GM19351 (cell line): Measurements from ENCODE around the gene ADAMTSL1.

Source experiments
- ATAC-seq: cut with Tn5 transposase; IDR thresholded peaks from one replicate; pipeline ENCODE4 v1.9.1; 2021; ENCODE audit warnings: mild to moderate bottlenecking, moderate library complexity; ENCODE audit not compliant: unreplicated experiment

ADAMTSL1 gene

DNA sequence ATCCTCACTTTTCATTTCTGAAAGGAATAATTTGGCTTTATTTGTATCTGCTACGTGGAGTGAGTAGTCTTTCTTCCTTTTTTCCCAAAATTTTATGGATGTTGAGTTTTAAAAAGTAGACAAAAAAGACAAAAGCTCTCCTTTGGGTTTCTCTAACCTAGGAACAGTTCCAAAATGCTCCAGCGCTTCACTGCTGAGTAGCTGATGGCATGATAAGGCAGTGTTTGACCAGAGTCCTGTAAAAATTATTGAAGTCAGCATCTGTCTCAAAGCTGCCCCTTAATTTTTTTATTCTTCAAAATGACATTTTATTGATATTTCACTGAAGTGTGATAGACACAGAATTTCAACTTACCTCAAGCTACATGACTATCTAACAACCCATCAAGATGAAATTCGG is 219.0 kb downstream of the ADAMTSL1 start:
- ATAC-seq, result no peak

DNA sequence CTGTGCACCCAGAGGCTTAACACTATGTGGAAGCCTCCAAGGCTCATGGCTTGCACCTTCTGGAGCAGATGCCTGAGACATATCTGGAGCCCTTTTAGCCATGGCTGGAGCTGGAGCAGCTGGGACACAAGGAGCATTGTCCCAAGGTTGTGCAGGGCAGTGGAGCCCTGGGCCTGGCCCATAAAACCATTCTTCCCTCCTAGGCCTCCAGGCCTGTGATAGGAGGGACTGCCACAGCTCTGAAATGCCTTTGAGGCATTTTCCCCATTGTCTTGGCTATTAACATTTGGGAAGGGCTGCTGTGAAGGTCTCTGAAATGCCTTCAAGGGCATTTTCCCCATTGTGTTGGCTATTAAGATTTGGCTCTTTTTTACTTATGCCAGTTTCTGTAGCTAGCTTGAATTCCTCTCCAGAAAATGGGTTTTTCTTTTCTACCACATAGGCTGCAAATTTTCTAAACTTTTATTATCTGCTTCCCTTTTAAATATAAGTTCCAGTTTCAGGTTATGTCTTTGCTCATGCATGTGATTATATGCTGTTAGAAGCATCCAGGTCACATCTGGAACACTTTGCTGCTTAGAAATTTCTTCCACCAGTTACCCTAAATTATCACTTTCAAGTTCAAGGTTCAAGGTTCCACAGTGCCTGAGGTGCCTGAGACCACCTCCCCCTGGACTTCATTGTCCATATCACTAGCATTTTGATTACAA is 221.2 kb downstream of the ADAMTSL1 start:
- ATAC-seq, result no peak

GRCh38 chr9:18698992-18699391 is 225.0 kb downstream of the ADAMTSL1 start:
- no peak for ATAC-seq

DNA sequence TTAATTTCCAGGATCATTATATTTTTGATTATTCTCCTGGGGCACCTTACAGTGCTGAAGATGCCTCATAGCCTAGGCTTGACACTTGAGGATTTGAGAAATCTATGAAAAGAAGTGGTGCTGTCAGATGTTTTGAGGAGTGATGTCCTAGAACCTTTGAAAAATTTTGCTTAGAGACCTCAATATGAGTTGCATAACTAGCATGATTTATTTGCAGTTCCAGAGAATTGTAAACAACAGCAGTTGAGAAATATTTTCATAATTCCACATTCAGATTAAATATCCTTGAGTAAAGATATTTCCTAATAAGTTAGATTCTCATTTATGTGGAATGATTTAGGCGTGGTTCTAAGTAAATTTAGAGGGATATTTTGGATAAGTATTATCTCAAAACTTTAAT is 225.8 kb downstream of the ADAMTSL1 start:
- no peak for ATAC-seq

DNA sequence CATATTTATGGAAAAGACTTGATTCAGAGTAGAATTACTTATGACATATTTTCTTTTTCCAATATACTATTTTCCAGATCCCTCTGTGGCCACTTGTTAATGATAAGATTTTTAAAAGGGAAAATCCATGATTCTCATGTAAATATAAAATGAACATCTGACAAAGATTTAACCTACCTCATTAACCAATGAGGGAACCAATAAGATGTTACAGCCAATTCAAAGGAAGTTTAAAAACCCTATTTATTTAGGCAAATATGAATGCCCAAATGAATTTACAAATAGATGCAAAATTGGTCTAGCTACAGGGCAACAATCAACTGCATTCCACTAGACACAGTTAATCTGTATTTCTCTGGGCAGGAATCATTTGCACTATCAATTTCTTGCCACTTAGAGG is 226.8 kb downstream of the ADAMTSL1 start:
- ATAC-seq, result no peak

GRCh38 chr9:18703151-18703900 is 229.4 kb downstream of the ADAMTSL1 start:
- no peak for ATAC-seq

DNA sequence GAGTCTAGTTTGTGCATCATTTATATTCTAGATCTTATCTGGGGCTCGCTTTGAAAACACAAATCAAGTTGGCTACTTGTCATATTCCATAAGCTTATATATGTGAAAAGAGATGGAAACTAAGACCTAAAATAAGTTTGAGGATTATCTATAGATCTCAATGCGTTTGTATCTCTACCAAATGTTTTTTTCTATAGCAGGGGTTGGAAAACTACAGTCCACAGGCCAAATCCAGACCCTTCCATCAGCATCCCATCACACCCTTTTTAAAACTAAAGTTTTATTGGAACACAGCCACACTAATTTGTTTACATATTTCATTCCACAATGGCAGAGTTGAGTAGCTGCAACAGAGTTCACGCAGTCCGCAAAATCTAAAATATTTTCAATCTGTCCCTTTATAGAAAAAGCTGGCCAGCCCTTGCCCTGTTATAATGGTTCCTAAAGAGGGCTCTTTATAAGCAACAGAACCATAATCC is 230.0 kb downstream of the ADAMTSL1 start:
- no peak for ATAC-seq

DNA sequence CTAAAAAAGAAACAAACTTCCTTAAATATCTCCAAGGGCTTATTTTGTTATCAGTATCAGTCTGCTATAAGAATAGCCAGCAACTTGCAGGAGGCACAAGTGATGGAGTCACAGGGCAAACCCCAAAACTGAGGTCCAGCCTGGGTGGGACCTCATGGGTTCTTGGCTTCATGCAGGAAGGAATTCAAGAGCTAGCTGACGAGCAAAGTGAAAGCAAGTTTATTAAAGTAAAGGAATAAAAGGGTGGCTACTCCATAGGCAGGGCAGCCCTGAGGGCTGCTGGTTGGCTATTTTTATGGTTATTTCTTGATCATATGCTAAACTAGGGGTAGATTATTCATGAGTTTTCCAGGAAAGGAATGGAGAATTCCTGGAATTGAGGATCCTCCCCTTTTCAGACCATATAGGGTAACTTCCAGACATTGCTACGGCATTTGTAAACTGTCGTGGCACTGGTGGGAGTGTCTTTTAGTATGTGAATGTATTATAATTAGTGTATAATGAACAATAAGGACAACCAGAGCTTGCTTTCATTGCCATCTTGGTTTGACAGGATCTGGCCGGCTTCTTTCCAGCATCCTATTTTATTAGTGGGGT is 231.9 kb downstream of the ADAMTSL1 start:
- ATAC-seq, result no peak

DNA sequence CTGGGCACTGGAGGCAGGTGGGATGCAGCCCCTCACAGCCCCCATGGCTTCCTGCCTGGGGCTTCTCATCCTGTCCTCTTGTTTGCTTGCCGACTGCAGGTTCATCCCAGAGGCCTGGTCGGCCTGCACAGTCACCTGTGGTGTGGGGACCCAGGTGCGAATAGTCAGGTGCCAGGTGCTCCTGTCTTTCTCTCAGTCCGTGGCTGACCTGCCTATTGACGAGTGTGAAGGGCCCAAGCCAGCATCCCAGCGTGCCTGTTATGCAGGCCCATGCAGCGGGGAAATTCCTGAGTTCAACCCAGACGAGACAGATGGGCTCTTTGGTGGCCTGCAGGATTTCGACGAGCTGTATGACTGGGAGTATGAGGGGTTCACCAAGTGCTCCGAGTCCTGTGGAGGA is 232.7 kb downstream of the ADAMTSL1 start:
- ATAC-seq, result no peak

DNA sequence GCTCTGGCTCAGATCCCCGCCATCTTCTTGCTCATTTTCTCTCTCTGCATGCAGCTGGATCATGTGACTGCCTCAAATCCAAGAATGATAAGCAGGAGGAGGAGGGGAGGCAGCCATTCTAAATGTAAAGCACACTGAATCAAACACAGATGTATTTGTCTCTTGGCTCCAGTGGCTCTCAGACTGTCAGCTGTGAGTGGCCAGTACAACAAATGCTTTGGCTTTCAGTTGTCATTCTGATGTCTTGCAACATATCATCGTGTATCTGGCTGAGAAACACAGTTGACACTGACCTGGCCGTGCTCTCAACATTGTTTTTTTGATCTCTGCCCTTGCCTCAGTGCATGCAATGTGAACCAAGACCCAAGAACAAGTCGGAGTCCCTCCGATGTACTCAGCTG is 233.1 kb downstream of the ADAMTSL1 start:
- no peak for ATAC-seq

GRCh38 chr9:18707489-18708205 is 233.7 kb downstream of the ADAMTSL1 start:
- ATAC-seq, result no peak

DNA sequence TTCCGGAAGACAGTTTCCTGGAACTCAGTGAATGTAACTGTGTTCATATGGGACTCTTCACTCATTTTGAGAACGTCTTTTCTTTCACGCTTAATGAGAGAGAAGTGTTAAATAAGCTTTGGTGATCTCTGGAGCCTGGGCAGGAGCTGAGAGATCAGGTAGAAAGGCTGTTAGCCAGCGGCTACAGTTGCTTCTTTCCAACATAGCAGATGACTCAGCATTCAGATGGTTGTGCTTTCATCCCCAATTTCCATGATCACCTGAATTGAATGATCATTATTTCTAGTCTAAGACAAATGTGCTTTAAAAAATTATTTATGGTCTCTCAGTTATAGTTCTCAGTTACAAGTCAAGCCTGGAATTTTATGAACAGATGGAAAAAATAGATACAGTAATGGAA is 234.5 kb downstream of the ADAMTSL1 start:
- ATAC-seq, result no peak

DNA sequence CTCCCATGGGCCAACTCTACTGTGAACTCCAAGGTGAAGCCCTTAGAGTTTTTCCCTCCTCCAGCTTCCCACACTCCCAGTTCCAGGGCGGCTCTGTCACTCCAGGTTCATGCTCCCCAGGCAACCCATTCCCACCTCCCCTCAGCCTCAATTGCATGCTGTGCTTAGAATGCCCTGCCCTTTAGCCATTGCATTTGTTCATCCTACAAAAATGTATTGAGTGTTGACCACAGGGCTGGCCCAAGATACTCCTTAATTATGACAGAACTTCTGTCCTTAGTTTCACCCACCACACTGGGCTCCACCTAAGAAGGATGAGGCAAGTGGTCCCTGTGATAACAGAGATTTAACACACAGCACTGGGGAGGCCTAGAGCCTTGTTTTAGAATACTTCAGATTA is 236.1 kb downstream of the ADAMTSL1 start:
- no peak for ATAC-seq

GRCh38 chr9:18717759-18718158 is 243.8 kb downstream of the ADAMTSL1 start:
- ATAC-seq, result no peak

DNA sequence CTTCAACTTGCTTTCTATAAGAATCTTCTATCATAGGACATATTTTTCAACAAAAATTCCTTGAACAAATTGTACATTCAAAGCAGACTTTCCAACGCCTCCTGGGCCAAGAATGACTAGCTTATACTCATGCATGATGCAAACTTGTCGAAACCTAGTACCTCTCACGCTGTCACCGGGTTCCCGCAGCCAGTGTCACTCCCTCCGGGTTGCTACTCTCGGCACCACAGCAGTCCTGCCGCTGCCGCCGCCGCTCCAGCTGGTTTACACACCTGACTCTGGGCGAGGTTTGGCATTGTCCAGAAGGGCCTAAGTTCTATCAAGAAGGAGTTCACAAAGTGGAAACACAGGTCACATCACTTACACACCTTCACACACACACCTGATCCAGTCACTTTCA is 244.4 kb downstream of the ADAMTSL1 start:
- no peak for ATAC-seq

- no peak for ATAC-seq
Observed at GRCh38 chr9:18718932-18719331, 245.0 kb downstream of the ADAMTSL1 start.

DNA sequence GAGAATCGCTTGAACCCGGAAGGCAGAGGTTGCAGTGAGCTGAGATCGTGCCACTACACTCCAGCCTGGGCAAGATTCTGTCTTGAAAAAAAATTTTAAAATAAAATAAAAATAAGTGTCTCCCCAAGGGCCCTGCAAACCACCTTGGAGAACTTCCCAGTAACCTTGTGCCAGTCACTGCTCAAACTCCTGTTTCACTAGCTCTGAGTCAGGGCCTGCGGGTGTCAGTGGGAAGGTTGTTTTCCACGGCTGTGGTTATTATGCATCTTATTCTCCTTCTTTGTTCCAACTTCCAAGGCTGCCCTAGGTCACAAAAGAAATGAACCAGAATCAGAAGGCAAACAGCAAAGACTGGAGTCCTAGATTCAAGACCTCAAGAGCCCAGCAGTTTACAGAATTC is 246.7 kb downstream of the ADAMTSL1 start:
- no peak for ATAC-seq

DNA sequence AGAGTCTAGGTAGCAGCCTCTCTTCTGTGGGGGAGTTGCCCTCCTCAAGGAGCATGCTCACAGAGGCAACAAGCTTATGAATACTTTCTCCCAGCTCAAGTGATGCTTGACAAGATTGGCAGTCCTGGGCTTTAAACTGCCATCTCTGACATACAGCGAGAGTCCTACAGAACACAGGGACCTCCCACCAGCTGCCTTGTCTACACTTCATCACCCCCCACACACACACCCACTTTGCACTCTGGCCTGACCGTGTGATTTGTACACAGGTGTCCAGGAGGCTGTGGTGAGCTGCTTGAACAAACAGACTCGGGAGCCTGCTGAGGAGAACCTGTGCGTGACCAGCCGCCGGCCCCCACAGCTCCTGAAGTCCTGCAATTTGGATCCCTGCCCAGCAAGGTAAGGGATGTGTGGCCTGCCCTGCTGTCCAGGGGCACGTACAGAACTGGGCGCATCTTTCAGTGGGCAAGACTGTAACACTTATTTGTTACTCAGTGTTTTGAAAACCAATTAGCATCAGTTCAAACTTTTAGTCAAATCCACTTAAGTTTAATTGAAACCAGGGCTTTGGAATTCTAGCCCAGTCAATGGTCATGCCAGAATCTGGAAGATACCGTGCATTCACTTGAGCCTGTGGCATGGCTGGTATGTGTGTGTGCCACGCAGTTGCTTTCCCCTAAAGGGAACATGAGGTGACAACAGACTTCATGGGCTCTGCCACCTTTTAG is 247.5 kb downstream of the ADAMTSL1 start:
- ATAC-seq, result no peak

- ATAC-seq, result no peak
Observed at GRCh38 chr9:18721995-18722310, 248.0 kb downstream of the ADAMTSL1 start.

- ATAC-seq, result no peak
Observed at GRCh38 chr9:18722882-18723281, 248.9 kb downstream of the ADAMTSL1 start.

GRCh38 chr9:18723366-18723765 is 249.4 kb downstream of the ADAMTSL1 start:
- no peak for ATAC-seq
